C4-2B (cell line): ENCODE data around the gene VMAC.
A peak's percentile ranks its signal among the peaks of the same experiment; 100 is the strongest.

Experiments used
- H3K27ac ChIP-seq: fragments of 450-650 bp; 2 replicates; pipeline ENCODE4 v1.5.1; 2017
- ZFX ChIP-seq: fragments of 450-650 bp; IDR thresholded peaks from 2 replicates; pipeline ENCODE4 v1.6.1; 2017
- TF ChIP-seq, protein P1 (sequence below): fragments of 450-650 bp; conservative IDR thresholded peaks from 2 replicates; pipeline ENCODE4 v1.5.1; 2017; ENCODE audit warnings: mild to moderate bottlenecking

The VMAC gene

DNA sequence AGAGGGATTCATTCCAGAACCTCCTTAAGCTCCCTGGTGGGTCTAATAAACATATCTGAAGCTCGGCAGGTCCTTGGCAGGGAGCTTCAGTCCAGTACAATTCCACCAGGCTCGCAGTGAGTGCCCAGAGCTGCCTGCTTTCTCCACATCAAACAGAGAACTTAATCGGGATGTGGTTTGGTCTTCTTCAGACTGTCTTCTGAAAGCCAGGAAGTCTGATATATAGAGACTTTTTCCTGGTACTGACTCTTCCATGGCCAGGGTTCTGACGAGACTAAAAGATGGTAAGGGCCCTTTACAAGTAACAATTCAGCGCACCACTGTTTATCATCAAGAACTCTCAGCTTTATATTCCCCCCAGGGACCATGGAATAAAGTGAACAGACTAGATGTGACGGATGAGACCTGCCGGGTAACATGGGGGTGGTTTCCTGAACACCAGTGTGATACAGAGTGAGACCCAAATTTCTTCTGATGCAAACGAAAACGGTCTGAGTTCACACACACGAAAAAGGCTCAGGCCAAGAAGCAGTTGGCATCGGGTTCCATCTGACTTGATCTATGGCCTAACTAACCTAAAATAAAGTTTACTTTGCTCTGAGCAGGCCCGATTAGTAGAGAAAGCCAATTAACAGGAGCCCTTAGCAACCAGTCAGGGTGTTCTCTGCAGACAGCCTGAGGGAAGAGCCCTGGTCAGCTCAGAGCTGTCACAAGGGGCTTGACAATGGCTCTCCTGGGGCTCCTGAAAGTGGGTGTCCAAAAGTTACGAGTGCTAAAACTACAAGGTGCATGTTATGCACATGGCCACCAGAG, 44.3 kb downstream of the VMAC start:
- TF ChIP-seq, protein P1, sequence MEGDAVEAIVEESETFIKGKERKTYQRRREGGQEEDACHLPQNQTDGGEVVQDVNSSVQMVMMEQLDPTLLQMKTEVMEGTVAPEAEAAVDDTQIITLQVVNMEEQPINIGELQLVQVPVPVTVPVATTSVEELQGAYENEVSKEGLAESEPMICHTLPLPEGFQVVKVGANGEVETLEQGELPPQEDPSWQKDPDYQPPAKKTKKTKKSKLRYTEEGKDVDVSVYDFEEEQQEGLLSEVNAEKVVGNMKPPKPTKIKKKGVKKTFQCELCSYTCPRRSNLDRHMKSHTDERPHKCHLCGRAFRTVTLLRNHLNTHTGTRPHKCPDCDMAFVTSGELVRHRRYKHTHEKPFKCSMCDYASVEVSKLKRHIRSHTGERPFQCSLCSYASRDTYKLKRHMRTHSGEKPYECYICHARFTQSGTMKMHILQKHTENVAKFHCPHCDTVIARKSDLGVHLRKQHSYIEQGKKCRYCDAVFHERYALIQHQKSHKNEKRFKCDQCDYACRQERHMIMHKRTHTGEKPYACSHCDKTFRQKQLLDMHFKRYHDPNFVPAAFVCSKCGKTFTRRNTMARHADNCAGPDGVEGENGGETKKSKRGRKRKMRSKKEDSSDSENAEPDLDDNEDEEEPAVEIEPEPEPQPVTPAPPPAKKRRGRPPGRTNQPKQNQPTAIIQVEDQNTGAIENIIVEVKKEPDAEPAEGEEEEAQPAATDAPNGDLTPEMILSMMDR, result no peak
- H3K27ac ChIP-seq, result no peak overlapping the region

DNA sequence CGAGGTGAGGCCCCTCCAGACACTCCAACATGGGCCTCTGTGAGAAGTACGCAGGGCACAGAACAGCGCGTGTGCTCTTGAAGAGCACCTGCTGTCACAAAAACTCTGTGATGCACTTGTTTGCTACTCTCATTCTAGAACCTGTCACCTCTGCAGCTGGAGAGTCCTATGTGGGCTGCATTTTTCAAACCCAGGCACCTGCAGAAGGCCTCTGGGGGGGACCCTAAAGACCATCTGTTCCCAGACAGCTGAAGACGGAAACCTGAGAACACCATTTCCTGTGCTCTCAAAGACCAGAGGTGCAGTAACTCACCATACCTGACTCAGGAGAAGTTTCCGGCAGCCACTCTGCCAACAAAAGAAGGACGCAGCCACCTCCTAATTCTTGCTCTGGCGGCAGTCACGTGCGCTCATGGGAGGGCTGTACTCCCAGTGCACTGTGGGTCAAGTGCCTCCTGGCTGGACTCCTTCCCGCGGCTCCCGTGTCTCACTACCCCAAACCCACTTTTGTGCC, 45.2 kb downstream of the VMAC start:
- H3K27ac ChIP-seq, result no peak overlapping the region

DNA sequence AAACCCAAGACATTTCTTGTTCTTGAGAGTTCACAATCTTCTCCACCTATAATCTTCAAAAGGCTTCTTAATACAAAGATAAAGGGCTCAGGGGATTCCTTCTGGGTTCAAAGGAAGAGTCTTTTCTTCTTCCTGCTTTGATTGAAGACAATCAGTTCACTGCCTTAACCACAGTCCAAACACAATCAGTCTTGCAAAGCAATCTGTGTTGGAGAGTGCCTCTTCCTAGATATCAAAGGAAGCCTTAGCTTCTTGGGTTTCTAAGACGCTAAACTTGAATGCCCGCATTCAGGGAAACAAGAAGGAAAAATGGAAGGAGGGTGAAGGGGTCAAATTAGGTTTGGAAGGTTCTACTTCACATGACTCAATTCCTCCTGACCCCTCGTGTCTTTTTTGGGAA, 46.1 kb downstream of the VMAC start:
- no peak for TF ChIP-seq ZFX
- H3K27ac ChIP-seq, result no peak overlapping the region

More for the DNA sequence above, 45.2 kb downstream of the VMAC start:
- no peak for TF ChIP-seq ZFX

DNA sequence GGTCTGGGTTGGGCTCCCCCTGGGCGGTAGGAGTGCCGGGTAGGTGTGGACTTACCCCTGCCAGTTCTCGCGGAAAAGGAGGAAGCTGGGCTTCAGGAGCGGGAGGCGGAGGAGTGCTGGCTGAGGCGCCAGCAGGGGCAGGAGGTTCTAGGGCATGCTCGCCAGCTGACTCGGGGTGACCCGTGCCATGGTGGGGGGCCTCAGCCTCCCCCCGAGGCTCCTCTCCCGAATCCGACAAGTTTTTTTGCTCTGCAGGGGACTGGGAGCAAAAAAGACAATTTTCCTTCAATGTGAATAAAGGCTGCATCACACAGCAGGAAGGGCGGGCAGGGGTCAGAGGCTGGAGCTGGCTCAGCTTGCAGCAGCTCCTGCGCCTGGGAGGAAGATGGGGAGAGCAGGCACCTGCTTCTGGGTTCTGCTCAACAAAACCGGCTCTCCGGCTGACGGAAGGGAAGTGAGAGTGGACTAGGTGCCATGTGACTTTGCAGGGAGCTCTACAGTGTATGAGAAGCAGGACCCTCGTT, 46.7 kb downstream of the VMAC start:
- no peak overlapping the region for H3K27ac ChIP-seq
- TF ChIP-seq, protein P1, result no peak
- TF ChIP-seq ZFX, result no peak

DNA sequence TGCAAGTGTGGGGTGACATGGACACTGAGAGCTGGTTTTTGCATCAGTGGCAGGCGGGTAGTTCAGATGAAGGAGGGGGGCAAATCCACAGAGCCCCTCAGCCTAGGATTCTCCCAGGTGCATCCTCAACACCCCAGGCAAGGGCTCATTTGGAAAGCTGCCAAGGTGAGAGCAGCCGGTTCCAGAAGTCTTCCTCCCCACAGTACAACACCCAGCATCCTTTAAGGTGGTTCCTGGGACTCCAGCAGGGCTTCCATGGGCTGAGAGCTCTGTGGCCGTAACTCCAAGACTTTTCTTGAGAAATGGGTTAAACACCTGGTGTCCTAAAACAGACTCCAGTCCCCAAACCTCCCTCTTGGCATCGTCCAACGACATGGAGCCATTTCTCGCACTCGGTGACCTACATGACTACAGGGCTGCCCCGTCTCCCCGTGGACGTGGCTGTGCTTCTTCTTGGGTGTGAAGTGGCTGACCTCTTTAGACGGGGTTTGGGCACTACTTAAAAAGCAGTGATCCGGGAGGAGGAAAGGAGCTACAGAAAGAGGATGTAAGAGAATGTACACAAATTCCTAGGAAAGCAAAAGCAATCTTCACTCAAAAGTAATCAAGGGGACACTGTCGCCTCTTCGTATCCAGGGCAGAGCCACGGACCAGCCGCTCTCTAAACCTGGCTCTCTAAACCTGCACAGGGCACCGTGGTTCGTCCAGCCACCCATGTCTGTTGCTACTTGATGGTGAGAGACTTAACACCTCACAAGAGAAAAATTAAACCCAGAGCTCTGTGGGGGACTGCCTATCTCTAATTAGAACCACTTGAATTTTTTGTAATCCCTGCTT, 47.7 kb downstream of the VMAC start:
- no peak for TF ChIP-seq ZFX
- TF ChIP-seq, protein P1, result no peak
- no peak overlapping the region for H3K27ac ChIP-seq

DNA sequence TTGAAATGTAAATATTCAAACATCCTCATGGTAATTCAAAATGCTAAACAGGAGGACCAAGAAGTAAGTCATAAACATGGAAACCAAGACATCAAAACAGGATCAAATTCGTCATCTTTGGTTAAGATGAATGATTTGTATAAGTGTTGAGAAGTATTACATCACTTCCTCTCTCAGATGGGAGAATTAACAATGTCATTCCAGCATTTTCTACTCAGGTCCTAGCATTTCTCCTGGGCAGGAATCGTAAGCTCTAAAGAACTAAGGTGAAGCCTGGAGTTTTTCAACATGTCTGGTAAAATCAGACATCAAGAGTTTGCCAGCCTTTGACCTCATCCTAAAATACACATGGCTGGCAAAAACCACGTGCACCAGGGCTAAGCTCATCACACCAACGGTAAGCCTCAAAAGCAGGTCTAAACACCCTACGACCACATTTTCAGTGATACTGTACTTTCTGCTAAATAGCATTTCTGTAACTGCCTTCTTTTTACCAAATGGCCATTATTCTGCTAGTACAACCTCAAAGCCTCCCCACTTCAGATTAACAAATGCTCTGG, 48.4 kb downstream of the VMAC start:
- H3K27ac ChIP-seq, result no peak overlapping the region
- no peak for TF ChIP-seq ZFX
- TF ChIP-seq, protein P1, result no peak

DNA sequence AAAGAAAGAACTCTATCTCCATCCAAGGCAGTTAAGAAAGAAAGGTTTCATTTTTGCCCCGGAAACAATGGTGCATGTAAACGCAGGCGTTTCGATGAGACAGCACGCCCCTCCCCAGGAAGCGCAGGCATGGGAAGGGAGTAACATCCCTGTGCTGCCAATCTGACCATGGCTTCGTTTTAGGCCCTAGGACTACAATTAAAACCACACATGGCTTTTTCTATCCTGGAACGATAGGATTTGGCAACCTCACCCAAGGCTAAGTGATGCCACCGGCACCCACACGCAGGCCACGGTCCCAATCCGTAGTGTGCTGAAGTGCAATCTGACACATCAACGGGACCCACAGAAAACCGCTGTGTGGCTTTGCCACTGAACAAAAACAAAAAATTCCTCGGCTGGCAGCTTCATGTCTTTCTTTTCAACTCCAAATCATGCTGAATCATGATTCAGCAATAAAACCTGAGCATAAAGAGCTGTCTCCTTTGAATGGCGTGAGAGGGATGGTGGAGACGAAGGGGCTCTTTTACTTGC, 49.1 kb downstream of the VMAC start:
- no peak for TF ChIP-seq ZFX
- TF ChIP-seq, protein P1, result no peak
- peak overlapping the region; percentile 43; the same call in 1 of the 2 replicates for H3K27ac ChIP-seq

DNA sequence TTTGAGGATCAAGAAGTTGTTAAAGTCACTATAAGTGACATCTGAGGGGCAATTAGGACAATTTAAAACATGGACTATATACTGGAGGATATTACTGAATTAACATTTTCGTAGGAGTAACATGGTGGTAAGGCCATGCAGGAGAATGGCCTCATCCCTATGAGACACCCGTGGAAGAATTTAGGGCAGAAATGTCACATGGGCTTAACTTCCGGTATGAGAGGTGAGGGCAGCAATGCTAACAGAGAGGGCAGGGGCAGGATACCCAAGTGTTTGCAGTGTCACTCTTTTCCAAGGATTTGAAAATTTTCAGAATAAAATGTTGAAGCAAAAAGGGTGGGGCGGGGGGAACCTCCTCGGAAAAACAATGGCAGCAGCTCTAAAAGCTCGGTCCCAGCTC, 49.6 kb downstream of the VMAC start:
- TF ChIP-seq, protein P1, result no peak
- no peak for TF ChIP-seq ZFX
- peak overlapping the region; percentile 43 for H3K27ac ChIP-seq
